Measurements from ENCODE around the gene SLC9A1. TPM values are rescaled to one million over a fixed set of nuclear protein-coding genes. Genes with fewer than 3 reads are reported as not detected.
A peak's percentile ranks its signal among the peaks of the same experiment; 100 is the strongest.

Gene SLC9A1
- total RNA-seq, 1 donor from 2014 or later, result 17.6 TPM

DNA sequence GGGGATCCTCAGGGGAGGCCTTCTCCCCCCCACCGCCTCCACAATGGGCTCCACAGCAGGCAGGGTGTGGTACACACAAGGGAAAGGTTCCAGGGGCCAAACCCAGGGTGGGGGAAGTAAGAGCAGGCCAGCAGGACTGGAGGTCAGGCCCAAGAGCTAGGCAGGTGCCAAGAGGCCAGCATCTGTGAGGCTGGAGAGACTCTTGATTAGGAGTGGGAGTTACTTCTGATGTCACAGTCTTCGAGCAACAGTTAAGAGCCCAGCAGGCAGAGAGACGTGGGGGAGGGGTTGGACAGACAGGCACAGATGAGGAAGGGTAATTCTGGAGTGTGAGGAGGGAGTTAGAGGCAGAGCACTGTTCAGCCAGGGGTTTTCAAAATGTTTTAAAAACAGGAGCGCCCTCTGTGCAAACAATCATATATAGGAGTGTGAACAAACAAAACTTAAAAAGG lies 55.8 kb downstream of the SLC9A1 start:
- DNase-seq, result peak; percentile 71
- intact Hi-C loops (cut with DNase I), result loop anchor here (5.0 kb wide), 1 partner anchor 102 kb away; no protein-coding TSS in a partner anchor

GRCh38 chr1:27098431-27099134 lies 56.3 kb downstream of the SLC9A1 start:
- intact Hi-C loops (cut with DNase I), result loop anchor here (5.0 kb wide), 1 partner anchor 101 kb away; no protein-coding TSS in a partner anchor
- ATAC-seq (ENCODE audit: poor library complexity) (peak; percentile 63), DNase-seq (peak; percentile 73)

More for the DNA sequence above, 55.8 kb downstream of the SLC9A1 start:
- peak; percentile 34 for ATAC-seq (ENCODE audit: poor library complexity)

- DNase-seq (peak; percentile 85), ATAC-seq (ENCODE audit: poor library complexity) (peak; percentile 71)
- intact Hi-C loops (cut with DNase I), result loop anchor here (2.0 to 5.0 kb wide), 2 partner anchors 53 to 100 kb away; no protein-coding TSS in a partner anchor
Observed at GRCh38 chr1:27097484-27097917, 57.4 kb downstream of the SLC9A1 start.

- DNase-seq (no peak), ATAC-seq (ENCODE audit: poor library complexity) (no peak)
- intact Hi-C loops (cut with DNase I), result loop anchor here (5.0 kb wide), 1 partner anchor 98 kb away; no protein-coding TSS in a partner anchor
Observed at GRCh38 chr1:27095576-27095975, 59.3 kb downstream of the SLC9A1 start.

GRCh38 chr1:27092888-27093287 lies 62.0 kb downstream of the SLC9A1 start:
- DNase-seq (no peak), ATAC-seq (ENCODE audit: poor library complexity) (no peak)
- intact Hi-C loops (cut with DNase I), result no loop called here

GRCh38 chr1:27090911-27091310 lies 64.0 kb downstream of the SLC9A1 start:
- ATAC-seq (ENCODE audit: poor library complexity), result no peak
- intact Hi-C loops (cut with DNase I), result no loop called here
- no peak for DNase-seq

- ATAC-seq (ENCODE audit: poor library complexity) (no peak), DNase-seq (no peak)
- intact Hi-C loops (cut with DNase I), result no loop called here
Observed at GRCh38 chr1:27087371-27088220, 67.3 kb downstream of the SLC9A1 start.

- intact Hi-C loops (cut with DNase I), result no loop called here
- no peak for ATAC-seq (ENCODE audit: poor library complexity)
- DNase-seq, result no peak
Observed at GRCh38 chr1:27086628-27087027, 68.3 kb downstream of the SLC9A1 start.

DNA sequence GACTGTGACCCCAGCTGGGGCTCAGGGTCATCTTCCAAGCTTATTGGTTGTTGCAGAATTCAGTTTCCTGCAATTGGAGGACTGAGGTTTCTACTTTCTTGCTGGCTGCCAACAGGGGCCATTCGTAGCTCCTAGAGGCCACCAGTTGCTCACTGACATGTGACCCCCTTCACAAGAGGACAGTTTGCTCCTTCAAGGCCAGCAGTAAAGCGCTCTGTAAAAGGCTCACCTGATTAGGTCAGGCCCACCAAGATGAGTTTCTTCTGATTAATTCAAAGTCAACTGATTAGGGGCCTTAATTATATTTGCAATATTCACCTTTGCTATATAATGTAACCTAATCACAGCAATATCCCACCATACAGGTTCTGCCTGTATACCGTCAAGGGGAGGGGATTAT lies 68.9 kb downstream of the SLC9A1 start:
- DNase-seq (no peak), ATAC-seq (ENCODE audit: poor library complexity) (no peak)
- intact Hi-C loops (cut with DNase I), result no loop called here

DNA sequence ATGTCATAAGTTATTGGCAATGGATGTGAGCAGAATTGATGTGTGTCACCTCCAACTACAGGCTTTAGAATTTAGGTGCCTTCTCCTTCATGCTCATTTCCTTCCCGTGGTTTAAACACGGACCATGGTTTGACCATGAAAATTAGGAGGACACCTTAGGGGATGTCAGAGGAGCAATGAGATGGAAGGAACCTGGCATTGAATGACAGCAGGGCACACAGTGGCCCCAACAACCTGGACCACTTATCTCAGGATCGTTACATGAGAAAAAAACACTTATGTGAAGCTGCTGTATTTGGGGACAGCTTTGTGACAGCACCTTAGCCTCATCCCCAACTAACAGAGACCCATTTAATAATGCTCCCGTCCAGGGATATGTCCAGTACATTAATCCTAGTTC lies 70.8 kb downstream of the SLC9A1 start:
- intact Hi-C loops (cut with DNase I), result no loop called here
- no peak for DNase-seq
- no peak for ATAC-seq (ENCODE audit: poor library complexity)

DNA sequence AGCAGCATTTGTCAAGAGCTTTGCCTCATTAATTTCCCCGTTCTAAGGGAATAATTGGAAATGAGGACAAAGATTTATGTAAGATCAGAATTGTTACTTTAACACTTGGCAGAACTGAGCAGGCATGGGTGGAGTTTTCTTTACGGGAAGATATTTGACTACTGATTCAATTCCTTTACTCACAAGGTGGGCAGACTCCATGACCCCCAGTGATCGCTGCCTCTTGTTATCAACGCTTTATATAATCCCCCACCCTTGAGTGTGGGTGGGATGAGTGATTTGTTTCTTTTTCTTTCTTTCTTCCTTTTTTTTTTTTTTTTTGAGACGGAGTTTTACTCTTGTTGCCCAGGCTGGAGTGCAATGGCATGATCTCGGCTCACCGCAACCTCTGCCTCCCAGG lies 77.0 kb downstream of the SLC9A1 start:
- DNase-seq (no peak), ATAC-seq (ENCODE audit: poor library complexity) (no peak)
- intact Hi-C loops (cut with DNase I), result no loop called here

- no peak for ATAC-seq (ENCODE audit: poor library complexity)
- intact Hi-C loops (cut with DNase I), result no loop called here
- DNase-seq, result no peak
Observed at GRCh38 chr1:27076803-27077202, 78.1 kb downstream of the SLC9A1 start.

DNA sequence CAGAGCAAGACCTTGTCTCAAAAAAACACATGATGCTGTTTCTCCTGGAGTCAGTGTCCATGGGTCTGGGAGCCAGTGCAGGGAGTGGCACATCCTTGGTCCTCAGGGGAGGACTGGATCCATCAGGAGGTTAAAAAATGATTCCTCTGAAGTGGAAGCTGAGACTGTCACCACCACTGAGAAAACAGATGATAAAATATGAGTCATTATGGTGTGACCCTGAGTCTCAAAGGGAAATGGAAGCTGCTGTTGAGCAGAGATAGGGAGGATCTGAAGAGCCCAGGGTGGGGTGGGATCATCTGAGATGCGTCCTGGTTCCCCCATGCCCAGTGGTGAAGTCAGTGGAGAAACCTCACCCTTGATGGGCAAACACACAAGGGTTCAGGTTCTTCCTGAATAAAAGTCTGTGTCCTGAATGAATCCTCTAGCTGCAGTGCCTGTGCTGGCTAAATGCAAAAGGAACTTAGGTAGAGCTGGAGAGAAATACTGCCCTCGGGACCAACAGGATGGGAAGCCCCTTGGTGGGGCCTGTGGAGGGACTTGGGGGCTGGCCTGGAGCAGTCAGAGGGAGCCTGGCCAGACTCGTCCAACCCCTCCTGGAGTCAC lies 80.6 kb downstream of the SLC9A1 start:
- DNase-seq (no peak), ATAC-seq (ENCODE audit: poor library complexity) (no peak)
- intact Hi-C loops (cut with DNase I), result no loop called here

- DNase-seq (no peak), ATAC-seq (ENCODE audit: poor library complexity) (no peak)
- intact Hi-C loops (cut with DNase I), result no loop called here
Observed at GRCh38 chr1:27071049-27071416, 83.9 kb downstream of the SLC9A1 start.

DNA sequence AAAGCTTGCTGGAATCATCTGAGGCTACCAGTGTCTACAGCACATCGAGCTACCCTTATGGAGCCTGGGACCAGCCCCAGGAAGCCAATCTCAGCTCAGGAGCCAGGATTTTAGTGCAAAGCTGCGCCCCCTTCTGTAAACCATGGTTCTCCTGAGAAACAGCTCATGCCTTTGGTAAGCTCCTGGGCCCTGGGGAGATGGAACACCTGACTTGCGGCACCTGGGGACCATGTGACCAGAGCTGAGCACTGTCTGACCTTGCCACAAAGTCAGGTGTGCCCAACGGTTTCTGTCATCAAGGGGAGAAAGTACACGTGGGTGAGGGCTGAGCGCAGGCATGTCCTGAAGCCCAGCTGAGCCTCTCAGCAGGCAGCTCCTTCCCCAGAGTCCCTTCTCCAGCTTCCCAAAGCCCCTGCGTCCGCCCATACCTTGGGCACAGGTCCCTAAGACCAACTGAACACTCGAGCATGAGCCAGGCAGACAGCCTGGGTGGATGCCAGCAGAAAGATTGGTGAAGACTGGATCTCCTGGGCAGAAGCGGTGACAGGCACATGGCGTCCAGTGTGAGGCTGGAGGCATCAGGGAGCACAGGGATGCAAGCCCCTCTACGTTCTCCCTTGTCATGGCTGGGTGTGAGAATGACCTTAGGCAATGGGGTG lies 84.4 kb downstream of the SLC9A1 start:
- DNase-seq (no peak), ATAC-seq (ENCODE audit: poor library complexity) (peak; percentile 18)
- intact Hi-C loops (cut with DNase I), result no loop called here

GRCh38 chr1:27068922-27069321 lies 86.0 kb downstream of the SLC9A1 start:
- intact Hi-C loops (cut with DNase I), result no loop called here
- ATAC-seq (ENCODE audit: poor library complexity), result no peak
- DNase-seq, result no peak

- no peak for DNase-seq
- no peak for ATAC-seq (ENCODE audit: poor library complexity)
- intact Hi-C loops (cut with DNase I), result no loop called here
Observed at GRCh38 chr1:27065999-27066630, 88.8 kb downstream of the SLC9A1 start.

- ATAC-seq (ENCODE audit: poor library complexity) (no peak), DNase-seq (no peak)
- intact Hi-C loops (cut with DNase I), result no loop called here
Observed at GRCh38 chr1:27060891-27061290, 94.0 kb downstream of the SLC9A1 start.

Data from Right ventricle myocardium superior (tissue), 1 donor.